ENCODE results near the gene GABARAP.

Gene GABARAP

GRCh38 chr17:7239091-7240027 lies 2.9 kb downstream of the GABARAP start, which contains the start of gene PHF23:
Gene PHF23, minus strand, starts transcription at chr17:7239457. Its CDS starts 178 bp downstream, at chr17:7239279.
- peak; percentile 97 for DNase-seq

GRCh38 chr17:7238420-7239090 lies 3.7 kb downstream of the GABARAP start:
- DNase-seq = peak; percentile 41

DNA sequence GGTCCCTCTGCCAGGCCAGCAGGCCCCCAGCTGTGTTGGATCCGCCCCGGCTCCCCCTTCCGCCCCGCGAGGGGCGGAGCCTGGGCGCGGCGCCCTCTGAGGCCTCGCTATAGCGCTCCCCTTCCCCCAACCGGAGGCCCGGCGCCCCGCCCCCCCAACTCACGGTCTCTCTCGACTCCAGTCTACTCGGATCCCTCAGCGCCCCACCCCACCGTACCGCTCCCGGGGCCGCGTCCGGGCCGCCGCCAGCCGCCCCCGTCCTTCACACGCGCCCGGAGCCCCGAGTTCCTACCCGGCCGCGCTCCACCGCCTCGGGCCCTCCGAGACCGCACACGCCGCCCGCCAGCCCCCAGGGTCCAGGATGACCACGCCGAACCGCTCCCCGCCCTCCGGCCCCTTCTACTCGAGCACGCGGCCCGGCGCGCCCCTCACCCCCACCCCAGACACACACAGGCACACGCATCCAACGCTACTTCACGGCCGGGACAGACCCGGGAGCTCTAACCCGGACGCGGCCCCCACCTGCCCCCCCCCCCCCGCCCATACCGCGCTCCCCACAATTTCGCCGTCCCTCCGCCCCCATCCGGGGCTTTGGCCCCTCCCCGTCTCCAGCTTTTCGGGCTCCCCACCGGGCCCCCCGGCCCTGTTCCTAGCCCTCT lies 4.4 kb downstream of the GABARAP start:
- peak; percentile 91 for DNase-seq

DNA sequence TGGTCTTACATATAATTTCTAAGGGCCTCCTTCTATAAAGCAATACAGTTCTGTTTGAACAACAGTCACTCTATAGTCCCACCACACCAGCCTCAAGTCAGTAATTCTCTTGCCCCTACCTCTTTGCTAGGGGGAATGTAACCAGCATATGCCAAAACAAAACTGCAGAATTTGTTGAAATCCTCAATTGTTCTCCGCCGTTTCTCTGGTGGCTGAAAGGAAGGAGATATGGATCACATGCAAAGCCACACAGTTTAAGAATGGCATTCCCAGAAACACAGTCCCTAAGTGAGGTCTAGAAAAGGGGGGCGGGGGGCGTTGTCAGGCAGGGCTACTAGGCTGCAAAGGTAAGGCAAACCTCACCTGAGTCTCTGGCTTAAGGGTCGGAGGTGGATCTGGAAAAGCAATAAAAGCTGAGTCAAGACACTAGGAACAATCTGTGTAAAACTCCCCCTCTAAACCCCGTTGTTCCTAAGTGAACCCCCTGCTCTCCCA lies 4.9 kb downstream of the GABARAP start:
- no peak for DNase-seq

DNA sequence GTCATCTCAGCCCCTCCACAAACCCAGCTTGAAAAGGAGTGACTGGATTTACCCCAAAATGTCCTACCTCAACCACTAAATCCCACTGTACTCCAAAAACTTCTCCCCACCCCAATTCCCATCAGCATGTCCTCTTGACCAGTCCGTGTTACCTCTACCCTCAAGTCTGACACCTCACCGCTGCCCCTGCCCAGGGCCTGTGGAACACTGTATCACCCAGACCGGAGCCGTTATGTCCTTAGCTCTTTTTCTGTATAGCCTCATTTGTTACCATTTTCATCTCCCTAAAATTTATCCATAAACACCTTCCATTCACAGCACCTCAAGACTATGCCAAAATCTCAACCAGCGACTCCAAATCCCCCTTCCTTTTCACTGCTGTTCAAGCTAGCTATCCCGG lies 5.4 kb downstream of the GABARAP start:
- no peak for DNase-seq

DNA sequence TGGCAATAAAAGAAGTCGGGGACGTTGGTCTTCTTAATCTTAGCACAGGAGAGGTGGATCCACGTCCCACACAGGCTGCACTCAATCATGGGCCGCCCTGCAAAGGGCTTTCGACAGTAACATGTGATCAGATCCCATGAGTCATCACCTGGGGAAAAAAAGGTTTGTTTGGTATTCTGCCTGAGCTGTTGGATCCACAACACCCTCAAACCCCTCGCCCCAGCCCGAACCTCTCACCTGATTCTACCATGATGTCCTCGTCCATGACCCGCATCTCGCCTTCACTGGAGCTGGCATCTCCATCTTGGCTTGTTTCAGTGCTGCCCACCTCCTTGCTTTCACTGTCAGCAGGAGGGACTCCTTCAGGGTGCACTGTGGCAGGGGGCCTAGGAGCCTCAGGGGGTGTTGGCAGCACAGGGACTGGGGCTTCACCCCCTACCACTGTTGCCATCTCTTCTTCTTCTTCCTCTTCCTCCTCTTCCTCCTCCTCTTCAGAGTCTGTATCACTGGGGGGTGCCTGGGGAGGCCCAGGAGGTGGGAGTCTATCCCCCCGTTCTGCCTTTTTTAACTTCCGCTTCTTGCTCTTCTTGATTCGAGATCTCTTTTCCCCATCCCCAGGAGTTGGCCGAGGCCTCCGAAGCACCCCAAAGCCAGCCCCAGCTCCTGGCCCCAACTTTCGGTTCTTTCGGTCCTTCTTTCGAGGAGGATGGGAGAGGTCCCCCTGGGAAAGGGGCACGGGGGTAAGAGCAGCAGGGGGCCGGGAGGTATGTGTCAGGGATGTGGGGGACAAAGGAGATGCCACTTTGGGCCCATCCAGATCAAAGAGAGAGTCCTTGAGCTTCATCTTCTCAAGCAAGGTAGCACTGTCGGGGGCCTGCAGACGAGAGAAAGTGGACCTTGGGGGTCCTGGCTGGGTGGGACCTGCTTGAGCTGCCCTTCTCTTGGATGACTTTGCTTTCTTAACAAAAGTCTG lies 6.3 kb downstream of the GABARAP start:
- no peak for DNase-seq

DNA sequence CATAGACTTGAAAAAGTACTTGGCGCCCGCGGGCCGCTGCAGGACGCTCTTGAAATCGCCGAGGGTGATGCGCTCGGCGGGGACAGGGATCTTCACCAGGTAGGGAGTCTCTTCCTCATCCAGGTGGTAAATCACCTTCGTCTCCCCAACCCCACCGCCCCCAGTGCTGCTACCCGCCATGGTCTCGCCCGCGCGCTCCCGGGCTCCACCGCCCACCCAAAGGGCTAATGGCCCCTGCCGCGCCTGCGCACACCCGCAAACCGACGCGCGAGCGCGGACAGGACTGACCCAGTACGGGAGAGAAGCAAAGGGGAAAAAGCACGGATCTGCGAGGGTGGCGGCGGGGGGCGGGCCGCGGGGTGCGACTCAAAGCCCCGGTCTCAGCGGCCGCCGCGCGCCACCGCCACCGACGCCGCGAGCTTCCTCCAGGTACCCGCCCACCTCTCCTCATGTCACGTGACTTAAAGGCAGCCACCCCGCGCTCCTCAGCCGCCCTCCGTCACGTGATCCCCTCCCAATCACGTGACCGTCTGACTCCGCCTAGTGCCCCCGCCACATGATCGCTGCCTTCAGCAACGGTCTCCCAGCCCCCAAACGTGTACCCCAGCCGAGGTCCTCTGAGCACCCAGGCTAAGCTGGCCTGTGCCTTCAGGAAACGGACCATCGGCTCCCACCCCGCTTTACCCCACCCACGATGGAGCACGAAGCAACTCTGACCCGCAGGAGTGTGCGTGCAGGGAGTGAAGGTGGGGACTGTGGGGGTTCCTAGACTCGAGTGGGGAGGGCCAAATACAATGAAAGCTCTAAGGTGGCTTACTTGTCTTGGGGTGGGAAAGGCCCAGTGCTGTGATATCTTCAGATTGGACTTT lies 7.9 kb downstream of the GABARAP start, which contains the start of gene DVL2:
DVL2 (minus strand) TSS at position 435 of the 869 bp plus-strand sequence; CDS start at position 180, 255 bp downstream.
- peak; percentile 93 for DNase-seq

DNA sequence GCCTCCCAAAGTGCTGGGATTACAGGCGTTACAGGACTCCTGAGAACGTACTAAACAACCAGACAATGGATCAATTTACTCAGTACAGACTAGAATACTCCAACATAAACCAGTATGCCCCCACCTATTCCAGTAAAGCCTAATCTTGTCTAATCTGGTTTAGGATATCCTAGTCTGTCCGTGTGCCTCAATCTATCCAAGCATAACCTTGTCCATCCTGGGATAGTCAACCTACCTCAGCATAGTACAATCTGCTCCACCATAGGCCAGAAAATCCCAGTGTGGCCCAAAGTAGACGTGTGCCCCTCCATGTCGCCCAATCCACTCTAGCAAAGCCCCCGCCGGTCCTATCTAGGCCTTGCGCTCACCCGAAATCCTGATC lies 8.6 kb downstream of the GABARAP start:
- no peak for DNase-seq

GRCh38 chr17:7232114-7232513 lies 10.1 kb downstream of the GABARAP start:
- DNase-seq = no peak

DNA sequence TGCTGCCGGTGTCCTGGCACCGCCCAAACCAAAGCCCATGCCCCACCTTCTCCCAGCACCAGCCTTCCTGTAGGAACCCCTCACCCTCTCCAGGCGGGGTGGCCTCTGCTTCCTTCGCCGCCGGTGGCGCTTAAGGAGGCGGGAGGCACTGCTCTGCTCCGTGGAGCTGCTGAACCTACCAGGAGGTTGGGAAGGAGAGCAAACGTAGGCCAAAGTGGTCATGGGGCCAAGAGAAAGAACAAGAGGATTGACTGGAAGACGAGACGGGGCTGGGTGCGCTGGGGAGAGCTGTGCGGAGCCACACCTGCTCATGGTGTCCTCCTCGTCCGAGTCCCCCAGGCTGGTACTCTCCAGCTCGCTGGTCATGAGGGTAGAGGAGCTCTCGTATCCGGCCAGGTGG lies 12.7 kb downstream of the GABARAP start:
- DNase-seq = no peak

GRCh38 chr17:7228920-7229319 lies 13.3 kb downstream of the GABARAP start:
- no peak for DNase-seq

DNA sequence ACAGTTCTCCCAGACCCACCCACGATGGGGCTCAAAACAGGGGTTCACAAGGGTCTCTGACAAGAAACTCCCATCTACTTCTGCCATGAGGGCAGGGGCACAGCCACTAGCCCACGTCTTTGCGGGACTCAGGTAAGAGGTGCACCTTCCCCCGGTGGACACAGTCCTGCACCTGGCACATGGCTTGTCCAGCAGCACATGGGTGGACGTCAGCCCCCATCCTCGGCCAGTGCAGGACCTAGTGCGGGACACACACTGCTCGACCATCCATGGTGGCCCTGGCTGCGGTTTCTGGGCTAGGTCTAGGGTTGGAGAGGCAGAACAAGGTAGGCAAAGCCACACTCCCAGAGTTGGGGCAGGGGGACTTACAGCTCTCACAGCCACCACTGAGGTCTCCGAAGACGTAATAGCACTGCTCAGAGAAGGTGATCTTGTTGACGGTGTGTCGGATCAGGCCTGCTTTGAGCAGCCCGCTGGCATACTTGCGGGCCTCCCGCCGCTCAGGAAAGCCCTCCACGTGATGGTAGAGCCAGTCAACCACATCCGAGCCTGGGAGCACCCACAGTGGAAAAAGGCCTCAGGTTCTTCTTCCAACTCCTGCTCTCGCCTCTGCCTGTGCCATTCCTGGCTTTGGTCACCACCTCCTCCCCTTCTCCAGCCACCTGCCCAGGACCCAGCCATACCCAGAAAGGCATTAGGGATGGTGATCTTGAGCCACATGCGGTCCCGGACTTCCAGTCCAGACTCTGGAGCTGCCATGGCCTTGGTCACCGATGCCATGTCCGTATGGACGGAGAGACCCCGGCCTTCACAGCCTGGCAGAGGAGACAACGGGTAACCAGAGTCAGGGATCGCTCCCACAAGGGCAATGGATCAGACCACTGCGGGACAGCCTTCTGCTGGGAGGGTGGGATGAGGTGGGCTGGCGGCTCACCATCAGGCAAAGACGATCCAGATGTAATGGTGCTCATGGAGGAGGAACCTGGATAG lies 15.2 kb downstream of the GABARAP start:
- DNase-seq = no peak

DNA sequence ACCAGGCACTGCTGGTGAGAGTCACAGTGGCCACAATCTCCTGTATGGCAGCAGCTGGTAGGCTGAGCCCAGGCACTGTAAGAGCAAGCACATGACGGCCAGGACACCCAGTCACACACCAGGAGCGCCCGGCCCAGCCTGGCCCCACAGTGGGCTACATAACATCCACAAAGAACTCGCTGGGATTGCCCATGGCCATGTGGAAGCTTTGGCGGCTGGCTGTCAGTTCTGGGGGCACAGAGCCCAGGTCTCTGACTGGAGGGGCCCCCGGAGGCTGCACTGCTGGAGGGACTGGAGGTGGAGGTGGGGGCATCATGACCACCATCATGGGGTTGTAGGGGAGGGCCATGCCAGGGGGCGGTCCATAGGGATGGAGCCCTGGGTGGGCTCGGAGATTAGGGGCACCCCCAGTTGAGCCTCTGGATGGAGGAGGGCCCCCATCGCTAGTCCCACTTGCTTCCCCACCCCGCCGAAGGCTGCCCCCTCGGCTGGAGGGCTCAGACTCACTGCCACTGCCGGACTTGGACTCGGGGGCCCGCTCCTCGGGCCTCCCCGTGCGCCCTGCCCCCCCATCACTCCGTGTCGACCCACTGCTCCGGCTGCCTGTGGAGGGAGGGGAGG lies 16.4 kb downstream of the GABARAP start:
- DNase-seq = no peak

- no peak for DNase-seq
Observed at GRCh38 chr17:7224661-7225111, 17.6 kb downstream of the GABARAP start.

DNA sequence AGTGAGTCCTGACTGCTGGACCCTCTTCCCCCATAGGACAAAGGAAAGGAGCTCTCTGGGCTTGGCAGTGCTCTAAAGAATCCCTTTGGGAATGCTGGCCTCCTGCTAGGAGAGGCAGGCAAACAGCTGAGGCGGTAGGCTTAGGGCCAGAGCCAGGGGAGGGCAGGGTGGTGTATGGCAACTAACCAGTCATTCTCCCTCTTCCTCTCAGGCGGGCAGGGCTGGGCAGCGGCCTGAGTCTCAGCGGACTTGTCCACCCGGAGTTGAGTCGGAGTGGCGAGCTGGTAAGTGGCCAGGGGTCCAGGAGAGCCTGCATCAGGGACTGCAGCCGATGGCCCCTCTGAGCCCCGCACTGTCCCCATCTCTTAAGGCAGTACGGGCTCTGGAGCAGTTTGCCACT lies 18.1 kb downstream of the GABARAP start:
- DNase-seq = no peak

GRCh38 chr17:7223375-7223774 lies 18.9 kb downstream of the GABARAP start:
- DNase-seq = no peak

- no peak for DNase-seq
Observed at GRCh38 chr17:7222972-7223292, 19.3 kb downstream of the GABARAP start.

GRCh38 chr17:7222093-7222971 lies 19.9 kb downstream of the GABARAP start:
- no peak for DNase-seq
